GM12891 (cell line): ENCODE measurements around the gene CHODL. TPM values are rescaled to one million over a fixed set of nuclear protein-coding genes. Genes with fewer than 3 reads are reported as not detected.

Experiments used
- DNase-seq: peaks from one replicate; pipeline ENCODE4 v3.0.0; 2011; ENCODE audit warnings: low spot score; ENCODE audit not compliant: insufficient read length
- FAIRE-seq: peaks from 2 replicates; lab custom pipeline; 2011; peaks lifted over from hg19 to GRCh38; lab: Jason Lieb, UNC
- PAX5 ChIP-seq: IDR thresholded peaks from 2 replicates; pipeline ENCODE4 v1.6.1; 2011; ENCODE audit warnings: low read length, moderate library complexity, mild to moderate bottlenecking; ENCODE audit not compliant: insufficient read depth, severe bottlenecking
- POLR2A ChIP-seq: IDR thresholded peaks from 2 replicates; pipeline ENCODE4 v1.6.1; 2011; ENCODE audit warnings: low read depth, low read length, control low read depth
- POLR2AphosphoS5 ChIP-seq: IDR thresholded peaks from 2 replicates; pipeline ENCODE4 v1.6.1; 2011; ENCODE audit warnings: low read depth, low read length, control low read depth
- POU2F2 ChIP-seq: IDR thresholded peaks from 2 replicates; pipeline ENCODE4 v1.6.1; 2011; ENCODE audit warnings: low read depth, mild to moderate bottlenecking, control low read depth, low read length, moderate library complexity
- SPI1 ChIP-seq: IDR thresholded peaks from 2 replicates; pipeline ENCODE4 v1.6.1; 2011; ENCODE audit warnings: low read depth, low read length, control low read depth
- TAF1 ChIP-seq: IDR thresholded peaks from 2 replicates; pipeline ENCODE4 v1.6.1; 2011; ENCODE audit warnings: low read depth, low read length, control low read depth
- polyA plus RNA-seq: library from polyadenylated mRNA; unstranded; fragments of >200 nt; gene quantifications from one replicate; pipeline ENCODE4 v1.2.1, GENCODE V29; 2012; ENCODE audit warnings: low read depth, missing spikeins, inconsistent platforms; ENCODE audit not compliant: missing spikeins

CHODL gene
- 0.36 TPM for polyA plus RNA-seq

- TF ChIP-seq POLR2A, result no peak
- no peak for TF ChIP-seq PAX5
- TF ChIP-seq POLR2AphosphoS5, result no peak
- TF ChIP-seq TAF1, result no peak
- no peak for TF ChIP-seq POU2F2
- TF ChIP-seq SPI1, result no peak
- DNase-seq (no peak), FAIRE-seq (no peak)
Observed at GRCh38 chr21:18244671-18245463, at the start of gene CHODL. Gene CHODL (plus strand): TSS chr21:18244833. CDS start chr21:18245224, 391 bp downstream.

GRCh38 chr21:18204931-18205330 is 39.7 kb upstream of the CHODL start:
- no peak for DNase-seq
- FAIRE-seq, result no peak
- TF ChIP-seq PAX5 (no peak), POLR2AphosphoS5 (no peak), POU2F2 (no peak), SPI1 (no peak), POLR2A (no peak), TAF1 (no peak)

GRCh38 chr21:18218331-18218730 is 26.3 kb upstream of the CHODL start:
- no peak for DNase-seq
- TF ChIP-seq SPI1, result no peak
- TF ChIP-seq PAX5, result no peak
- no peak for TF ChIP-seq POLR2AphosphoS5
- no peak for TF ChIP-seq POU2F2
- no peak for TF ChIP-seq TAF1
- TF ChIP-seq POLR2A, result no peak
- FAIRE-seq, result no peak

- TF ChIP-seq SPI1 (no peak), POLR2A (no peak), TAF1 (no peak), POU2F2 (no peak), PAX5 (no peak), POLR2AphosphoS5 (no peak)
- no peak for FAIRE-seq
Observed at GRCh38 chr21:18220498-18220897, 24.1 kb upstream of the CHODL start.

GRCh38 chr21:18222346-18222745 is 22.3 kb upstream of the CHODL start:
- TF ChIP-seq POLR2AphosphoS5 (no peak), POU2F2 (no peak), SPI1 (no peak)
- FAIRE-seq, result no peak

More at GRCh38 chr21:18220498-18220897, 24.1 kb upstream of the CHODL start:
- no peak for DNase-seq

GRCh38 chr21:18228060-18228739 is 16.4 kb upstream of the CHODL start:
- FAIRE-seq (no peak), DNase-seq (no peak)
- no peak for TF ChIP-seq POLR2A
- no peak for TF ChIP-seq SPI1
- no peak for TF ChIP-seq POU2F2
- no peak for TF ChIP-seq TAF1
- TF ChIP-seq PAX5, result no peak
- no peak for TF ChIP-seq POLR2AphosphoS5

More at GRCh38 chr21:18222346-18222745, 22.3 kb upstream of the CHODL start:
- DNase-seq, result no peak

GRCh38 chr21:18235545-18235944 is 9.1 kb upstream of the CHODL start:
- DNase-seq, result no peak
- no peak for TF ChIP-seq POLR2A
- TF ChIP-seq PAX5, result no peak
- no peak for TF ChIP-seq TAF1
- no peak for FAIRE-seq

- no peak for DNase-seq
- no peak for FAIRE-seq
- TF ChIP-seq SPI1, result no peak
- TF ChIP-seq TAF1, result no peak
- no peak for TF ChIP-seq PAX5
- no peak for TF ChIP-seq POU2F2
- no peak for TF ChIP-seq POLR2AphosphoS5
- no peak for TF ChIP-seq POLR2A
Observed at GRCh38 chr21:18245464-18245967, 883 bp downstream of the CHODL start.

- no peak for TF ChIP-seq POLR2AphosphoS5
- TF ChIP-seq SPI1, result no peak
- TF ChIP-seq POU2F2, result no peak
- no peak for TF ChIP-seq PAX5
- no peak for TF ChIP-seq TAF1
- TF ChIP-seq POLR2A, result no peak
- FAIRE-seq, result no peak
- DNase-seq, result no peak
Observed at GRCh38 chr21:18248171-18248570, 3.5 kb downstream of the CHODL start.

- DNase-seq (no peak), FAIRE-seq (no peak)
- TF ChIP-seq POLR2A (no peak), PAX5 (no peak), POU2F2 (no peak), POLR2AphosphoS5 (no peak), TAF1 (no peak), SPI1 (no peak)
Observed at GRCh38 chr21:18249672-18250071, 5.0 kb downstream of the CHODL start.
